ENCODE measurements around the gene ERCC1.

ERCC1 gene

GRCh38 chr19:45469945-45470761 lies 46.4 kb upstream of the ERCC1 start:
- H3K4me3 ChIP-seq (ENCODE audit: low read length), result peak overlapping the region; percentile 91
- DNase-seq (ENCODE audit: low read depth), result peak; percentile 83
- TF ChIP-seq, protein P1, sequence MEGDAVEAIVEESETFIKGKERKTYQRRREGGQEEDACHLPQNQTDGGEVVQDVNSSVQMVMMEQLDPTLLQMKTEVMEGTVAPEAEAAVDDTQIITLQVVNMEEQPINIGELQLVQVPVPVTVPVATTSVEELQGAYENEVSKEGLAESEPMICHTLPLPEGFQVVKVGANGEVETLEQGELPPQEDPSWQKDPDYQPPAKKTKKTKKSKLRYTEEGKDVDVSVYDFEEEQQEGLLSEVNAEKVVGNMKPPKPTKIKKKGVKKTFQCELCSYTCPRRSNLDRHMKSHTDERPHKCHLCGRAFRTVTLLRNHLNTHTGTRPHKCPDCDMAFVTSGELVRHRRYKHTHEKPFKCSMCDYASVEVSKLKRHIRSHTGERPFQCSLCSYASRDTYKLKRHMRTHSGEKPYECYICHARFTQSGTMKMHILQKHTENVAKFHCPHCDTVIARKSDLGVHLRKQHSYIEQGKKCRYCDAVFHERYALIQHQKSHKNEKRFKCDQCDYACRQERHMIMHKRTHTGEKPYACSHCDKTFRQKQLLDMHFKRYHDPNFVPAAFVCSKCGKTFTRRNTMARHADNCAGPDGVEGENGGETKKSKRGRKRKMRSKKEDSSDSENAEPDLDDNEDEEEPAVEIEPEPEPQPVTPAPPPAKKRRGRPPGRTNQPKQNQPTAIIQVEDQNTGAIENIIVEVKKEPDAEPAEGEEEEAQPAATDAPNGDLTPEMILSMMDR (IDR thresholded peaks at IDR 0.05; ENCODE audit: insufficient read depth, low read depth, low read length, missing control alignments), result no peak

GRCh38 chr19:45469132-45469944 lies 45.6 kb upstream of the ERCC1 start:
- DNase-seq (ENCODE audit: low read depth), result peak; percentile 93
- H3K4me3 ChIP-seq (ENCODE audit: low read length), result peak overlapping the region; percentile 91
- TF ChIP-seq, protein P1 (IDR thresholded peaks at IDR 0.05; ENCODE audit: insufficient read depth, low read depth, low read length, missing control alignments), result no peak

DNA sequence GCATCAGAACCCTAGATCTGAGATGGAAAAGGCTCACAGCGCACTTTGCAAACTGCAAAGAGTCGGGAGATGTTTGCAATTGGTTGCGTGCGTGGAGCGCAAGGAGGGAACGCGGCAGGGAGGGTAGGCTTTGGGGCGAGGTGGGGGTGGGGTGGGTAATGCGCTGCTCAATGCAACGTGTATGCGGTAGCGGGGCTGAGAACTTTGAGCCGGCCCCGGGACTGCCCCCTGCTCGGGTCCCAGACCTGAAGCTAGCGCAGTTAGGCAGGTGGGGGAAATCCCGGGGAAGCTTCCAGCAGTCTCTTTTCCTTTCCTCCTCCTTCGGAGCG lies 45.0 kb upstream of the ERCC1 start:
- peak; percentile 56 for DNase-seq (ENCODE audit: low read depth)
- H3K4me3 ChIP-seq (ENCODE audit: low read length), result peak overlapping the region; percentile 91
- TF ChIP-seq, protein P1 (IDR thresholded peaks at IDR 0.05; ENCODE audit: insufficient read depth, low read depth, low read length, missing control alignments), result no peak

GRCh38 chr19:45468159-45468651 lies 44.5 kb upstream of the ERCC1 start:
- H3K4me3 ChIP-seq (ENCODE audit: low read length), result peak overlapping the region; percentile 91
- peak; percentile 42 for DNase-seq (ENCODE audit: low read depth)
- TF ChIP-seq, protein P1 (IDR thresholded peaks at IDR 0.05; ENCODE audit: insufficient read depth, low read depth, low read length, missing control alignments), result no peak

DNA sequence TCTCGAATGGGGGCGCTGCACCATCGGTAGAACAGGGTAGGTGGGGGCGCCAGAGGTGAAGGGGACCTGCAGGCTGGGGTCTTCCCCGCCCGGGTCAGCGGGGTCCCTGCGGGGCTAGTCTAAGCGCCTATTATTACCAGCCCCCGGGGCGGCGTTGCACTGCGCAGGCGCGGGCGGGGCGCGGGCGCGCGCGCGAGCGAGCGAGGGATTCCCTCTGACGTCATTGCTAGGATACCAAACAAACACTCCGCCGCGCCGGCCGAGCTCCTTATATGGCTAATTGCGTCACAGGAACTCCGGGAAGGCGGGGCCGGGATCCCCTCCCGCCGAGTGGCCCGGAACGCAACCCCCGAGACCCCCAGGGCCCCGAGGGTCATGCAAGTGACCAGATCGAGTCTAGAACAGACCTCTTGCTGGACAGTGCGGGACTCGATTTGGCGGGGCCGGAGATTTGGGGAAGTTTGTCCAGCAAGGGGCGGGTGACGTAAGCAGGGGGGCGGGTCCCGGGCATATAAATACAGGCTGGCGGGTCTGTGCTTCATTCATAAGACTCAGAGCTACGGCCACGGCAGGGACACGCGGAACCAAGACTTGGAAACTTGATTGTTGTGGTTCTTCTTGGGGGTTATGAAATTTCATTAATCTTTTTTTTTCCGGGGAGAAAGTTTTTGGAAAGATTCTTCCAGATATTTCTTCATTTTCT lies 43.9 kb upstream of the ERCC1 start, which contains the start of gene FOSB:
Gene FOSB, plus strand, starts transcription at position 541 of the 703 bp plus-strand sequence. CDS start 591 bp downstream, outside the sequence.
- peak; percentile 93 for DNase-seq (ENCODE audit: low read depth)
- peak within 1 kb of the TSS; percentile 91 for H3K4me3 ChIP-seq (ENCODE audit: low read length)
- TF ChIP-seq, protein P1 (IDR thresholded peaks at IDR 0.05; ENCODE audit: insufficient read depth, low read depth, low read length, missing control alignments), result no peak

DNA sequence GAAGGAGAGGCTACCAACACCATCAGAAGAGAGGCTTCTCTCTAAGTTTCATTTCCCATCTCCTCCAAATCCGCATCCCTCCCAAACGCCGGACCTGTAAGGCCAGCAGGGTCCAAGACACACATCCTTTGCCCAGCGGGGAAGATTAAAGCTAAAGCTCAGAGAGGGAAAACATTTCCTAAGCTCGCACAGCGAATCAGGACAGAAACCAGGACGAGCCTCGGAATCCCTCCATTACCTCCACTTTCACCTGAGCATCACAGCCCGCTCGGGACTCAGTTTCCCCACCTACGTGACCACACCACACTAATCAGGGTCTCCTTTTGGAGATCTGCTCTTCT lies 43.4 kb upstream of the ERCC1 start:
- TF ChIP-seq, protein P1 (IDR thresholded peaks at IDR 0.05; ENCODE audit: insufficient read depth, low read depth, low read length, missing control alignments), result no peak
- DNase-seq (ENCODE audit: low read depth), result no peak
- H3K4me3 ChIP-seq (ENCODE audit: low read length), result peak overlapping the region; percentile 91

Data from epithelial cell of esophagus (primary cell).